Glutamatergic neuron (in vitro differentiated cells): ENCODE measurements around the gene BMP2K. TPM values are rescaled to one million over a fixed set of nuclear protein-coding genes. Genes with fewer than 3 reads are reported as not detected.

Experiments
- DNase-seq: peaks from one replicate; pipeline ENCODE4 v3.0.0; 2022
- H3K27ac Mint-ChIP-seq: one replicate; pipeline ENCODE4 v1.8.0; 2020; ENCODE audit warnings: mild to moderate bottlenecking, mixed read lengths, inconsistent platforms; ENCODE audit not compliant: unreplicated experiment
- H3K27me3 Mint-ChIP-seq: one replicate; pipeline ENCODE4 v1.8.0; 2020; ENCODE audit warnings: mild to moderate bottlenecking, moderate library complexity, mixed read lengths, inconsistent platforms; ENCODE audit not compliant: unreplicated experiment
- H3K36me3 Mint-ChIP-seq: one replicate; pipeline ENCODE4 v1.8.0; 2020; ENCODE audit warnings: mild to moderate bottlenecking, mixed read lengths, inconsistent platforms; ENCODE audit not compliant: unreplicated experiment
- H3K4me1 Mint-ChIP-seq: one replicate; pipeline ENCODE4 v1.8.0; 2020; ENCODE audit warnings: mild to moderate bottlenecking, low read depth, mixed read lengths, inconsistent platforms; ENCODE audit not compliant: unreplicated experiment
- H3K4me3 Mint-ChIP-seq: one replicate; pipeline ENCODE4 v1.8.0; 2020; ENCODE audit warnings: mild to moderate bottlenecking, mixed read lengths, inconsistent platforms; ENCODE audit not compliant: unreplicated experiment
- H3K9me3 Mint-ChIP-seq: one replicate; pipeline ENCODE4 v1.8.0; 2020; ENCODE audit warnings: mild to moderate bottlenecking, moderate library complexity, mixed read lengths, inconsistent platforms; ENCODE audit not compliant: unreplicated experiment
- total RNA-seq: library from RNA; stranded (reverse); fragmentation: NEBNext Ultra II Directional; extraction: Animal tissue kit (Norgen Biotek cat#: 25700); gene quantifications from one replicate; pipeline ENCODE4 v1.2.1, GENCODE V29; 2021; ENCODE audit not compliant: unreplicated experiment
- TF ChIP-seq, protein P1 (sequence below): fragments of 200-600 bp; sonication (generic); IDR thresholded peaks from one replicate; pipeline ENCODE4 v1.5.0; 2021; ENCODE audit not compliant: partially characterized antibody, unreplicated experiment

Gene BMP2K
- total RNA-seq, 1 donor from 2014 or later = 13.6 TPM

DNA sequence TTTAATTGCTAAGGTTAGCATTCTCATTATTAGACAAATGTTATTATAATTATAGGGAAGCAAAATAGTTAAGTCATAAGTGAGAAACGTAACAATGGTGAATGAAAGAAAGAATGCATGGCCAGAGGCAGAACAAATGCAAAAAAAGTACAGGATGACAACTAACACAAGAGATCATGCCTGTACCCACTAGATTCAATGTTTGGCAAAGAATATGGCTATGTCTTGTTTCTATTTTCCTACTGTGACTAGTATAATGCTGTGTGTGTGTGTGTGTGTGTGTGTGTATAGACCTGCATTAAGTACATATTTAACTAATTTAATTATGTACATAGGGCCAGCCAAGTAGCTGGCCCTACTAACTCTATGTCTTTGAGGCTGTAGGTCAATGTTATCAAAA is 12.9 kb upstream of the BMP2K start:
- DNase-seq = no peak
- TF ChIP-seq, protein P1, sequence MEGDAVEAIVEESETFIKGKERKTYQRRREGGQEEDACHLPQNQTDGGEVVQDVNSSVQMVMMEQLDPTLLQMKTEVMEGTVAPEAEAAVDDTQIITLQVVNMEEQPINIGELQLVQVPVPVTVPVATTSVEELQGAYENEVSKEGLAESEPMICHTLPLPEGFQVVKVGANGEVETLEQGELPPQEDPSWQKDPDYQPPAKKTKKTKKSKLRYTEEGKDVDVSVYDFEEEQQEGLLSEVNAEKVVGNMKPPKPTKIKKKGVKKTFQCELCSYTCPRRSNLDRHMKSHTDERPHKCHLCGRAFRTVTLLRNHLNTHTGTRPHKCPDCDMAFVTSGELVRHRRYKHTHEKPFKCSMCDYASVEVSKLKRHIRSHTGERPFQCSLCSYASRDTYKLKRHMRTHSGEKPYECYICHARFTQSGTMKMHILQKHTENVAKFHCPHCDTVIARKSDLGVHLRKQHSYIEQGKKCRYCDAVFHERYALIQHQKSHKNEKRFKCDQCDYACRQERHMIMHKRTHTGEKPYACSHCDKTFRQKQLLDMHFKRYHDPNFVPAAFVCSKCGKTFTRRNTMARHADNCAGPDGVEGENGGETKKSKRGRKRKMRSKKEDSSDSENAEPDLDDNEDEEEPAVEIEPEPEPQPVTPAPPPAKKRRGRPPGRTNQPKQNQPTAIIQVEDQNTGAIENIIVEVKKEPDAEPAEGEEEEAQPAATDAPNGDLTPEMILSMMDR = no peak
- no peaks in the 10 kb centered on the region for H3K9me3 Mint-ChIP-seq
- H3K36me3 Mint-ChIP-seq = no peaks in the 10 kb centered on the region
- H3K4me3 Mint-ChIP-seq = no peak overlapping the region
- no peaks in the 10 kb centered on the region for H3K27me3 Mint-ChIP-seq
- no peaks in the 10 kb centered on the region for H3K4me1 Mint-ChIP-seq
- H3K27ac Mint-ChIP-seq = no peak overlapping the region

DNA sequence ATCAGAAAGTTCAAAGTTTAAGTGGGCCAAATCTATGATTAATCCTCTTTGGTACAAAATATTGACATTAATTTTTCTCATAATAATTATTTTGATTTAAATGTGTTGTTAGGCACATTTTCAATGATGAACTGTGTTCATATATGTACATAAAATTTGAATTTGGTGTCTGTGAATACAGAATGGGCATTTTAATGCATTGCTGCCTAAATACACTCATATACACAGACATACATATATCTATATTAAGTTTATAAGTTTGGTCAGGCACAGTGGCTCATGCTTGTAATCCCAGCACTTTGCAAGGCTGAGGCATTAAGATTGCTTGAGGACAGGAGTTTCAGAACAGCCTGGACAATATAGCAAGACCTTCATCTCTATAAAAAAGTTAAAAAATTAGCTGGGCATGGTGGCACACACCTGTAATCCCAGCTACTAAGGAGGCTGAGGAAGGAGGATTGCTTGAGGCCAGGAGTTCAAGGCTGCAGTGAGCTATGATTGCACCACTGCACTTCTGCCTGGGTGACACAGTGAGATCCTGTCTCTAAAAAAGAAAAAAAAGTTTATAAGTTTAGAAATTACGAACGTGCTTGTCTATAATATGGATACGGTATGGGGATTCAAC is 12.3 kb upstream of the BMP2K start:
- TF ChIP-seq, protein P1 = no peak
- no peaks in the 10 kb centered on the region for H3K27me3 Mint-ChIP-seq
- no peaks in the 10 kb centered on the region for H3K9me3 Mint-ChIP-seq

DNA sequence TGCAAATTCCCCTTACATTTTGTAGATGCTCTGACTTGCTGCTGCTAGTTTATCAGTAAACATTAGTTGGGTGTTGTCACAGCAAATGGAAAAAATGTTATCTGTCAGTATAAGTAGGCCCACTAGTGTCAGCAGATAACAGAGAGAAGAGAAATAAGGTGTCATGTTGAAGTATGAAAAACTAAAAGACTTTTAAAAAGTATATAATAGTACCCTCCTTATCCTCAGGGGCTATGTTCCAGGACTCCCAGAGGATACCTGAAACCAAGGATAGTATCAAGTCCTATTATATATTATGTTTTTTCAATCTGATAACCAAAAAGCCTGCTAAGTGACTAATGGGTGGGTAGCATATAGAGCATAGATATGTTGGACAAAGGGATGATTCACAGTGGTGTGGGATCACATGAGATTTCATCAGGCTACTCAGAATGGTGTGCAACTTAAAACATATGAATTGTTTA is 11.6 kb upstream of the BMP2K start:
- Mint-ChIP-seq H3K4me1 (no peaks in the 10 kb centered on the region), H3K36me3 (no peaks in the 10 kb centered on the region), H3K27me3 (no peaks in the 10 kb centered on the region), H3K9me3 (no peaks in the 10 kb centered on the region), H3K4me3 (no peak overlapping the region), H3K27ac (no peak overlapping the region)
- TF ChIP-seq, protein P1 = no peak
- no peak for DNase-seq

More for the DNA sequence above, 12.3 kb upstream of the BMP2K start:
- no peak overlapping the region for H3K4me3 Mint-ChIP-seq
- no peaks in the 10 kb centered on the region for H3K4me1 Mint-ChIP-seq
- no peak for DNase-seq
- no peaks in the 10 kb centered on the region for H3K36me3 Mint-ChIP-seq
- H3K27ac Mint-ChIP-seq = no peak overlapping the region

DNA sequence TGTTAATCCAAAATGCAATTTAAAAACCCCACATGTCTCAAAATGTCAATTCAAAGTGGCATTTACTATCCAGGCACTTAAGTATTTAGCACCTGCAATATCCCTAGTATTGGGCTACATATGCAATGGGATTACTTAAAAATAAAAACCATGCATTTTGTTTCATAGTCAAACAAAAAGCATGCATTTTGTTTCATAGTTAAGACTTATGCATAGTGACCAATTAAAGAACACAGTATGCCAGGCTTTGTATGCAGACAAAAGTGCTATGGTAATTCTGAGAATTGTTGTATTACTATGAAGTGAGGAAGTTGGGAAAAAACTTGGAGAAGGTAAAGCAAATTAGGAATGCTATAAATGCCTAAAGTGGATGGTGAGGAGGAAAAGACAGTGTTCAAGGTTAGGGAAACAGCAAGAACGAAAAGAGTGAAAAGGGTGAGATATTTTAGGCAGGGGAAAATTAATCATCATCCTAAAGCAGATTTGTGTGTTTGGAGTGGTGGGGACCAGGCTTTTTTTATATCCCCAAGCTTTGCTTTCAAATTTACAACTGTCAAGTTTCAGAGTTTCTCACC is 10.6 kb upstream of the BMP2K start:
- H3K9me3 Mint-ChIP-seq = no peaks in the 10 kb centered on the region
- TF ChIP-seq, protein P1 = no peak
- H3K27ac Mint-ChIP-seq = no peak overlapping the region
- H3K36me3 Mint-ChIP-seq = no peaks in the 10 kb centered on the region
- H3K4me3 Mint-ChIP-seq = no peak overlapping the region
- no peaks in the 10 kb centered on the region for H3K4me1 Mint-ChIP-seq
- no peak for DNase-seq
- H3K27me3 Mint-ChIP-seq = no peaks in the 10 kb centered on the region

DNA sequence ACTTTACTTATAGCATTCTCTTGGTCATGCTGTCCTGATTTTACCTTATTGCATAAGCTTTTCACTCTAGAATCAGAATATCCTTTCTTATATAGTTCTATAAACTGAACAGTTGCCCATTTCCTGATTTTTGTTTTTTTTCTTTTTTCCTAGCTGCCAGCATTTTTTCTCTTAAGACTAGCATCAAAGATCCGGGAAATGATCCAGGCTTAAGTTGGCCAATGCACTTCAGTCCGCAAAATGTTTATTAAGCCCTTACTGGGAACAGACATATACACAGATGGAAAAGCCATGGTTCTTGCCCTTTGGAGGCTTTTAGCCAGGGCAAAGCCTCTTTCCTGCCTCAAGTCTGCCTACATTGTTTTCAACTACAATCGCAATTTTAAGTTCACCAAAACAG is 10.1 kb upstream of the BMP2K start:
- Mint-ChIP-seq H3K36me3 (no peaks in the 10 kb centered on the region), H3K9me3 (no peaks in the 10 kb centered on the region), H3K27ac (no peak overlapping the region), H3K4me3 (no peak overlapping the region), H3K27me3 (no peaks in the 10 kb centered on the region), H3K4me1 (no peaks in the 10 kb centered on the region)
- TF ChIP-seq, protein P1 = no peak
- no peak for DNase-seq
